ENCODE measurements around the gene RAF1. TPM values are rescaled to one million over a fixed set of nuclear protein-coding genes. Genes with fewer than 3 reads are reported as not detected.

RAF1 gene
- total and polyA plus RNA-seq, 2 of the 13 experiments (the other 11 are each of a cell fraction or from before 2014, with no cell fraction given): 72.2 to 91.4 TPM

DNA sequence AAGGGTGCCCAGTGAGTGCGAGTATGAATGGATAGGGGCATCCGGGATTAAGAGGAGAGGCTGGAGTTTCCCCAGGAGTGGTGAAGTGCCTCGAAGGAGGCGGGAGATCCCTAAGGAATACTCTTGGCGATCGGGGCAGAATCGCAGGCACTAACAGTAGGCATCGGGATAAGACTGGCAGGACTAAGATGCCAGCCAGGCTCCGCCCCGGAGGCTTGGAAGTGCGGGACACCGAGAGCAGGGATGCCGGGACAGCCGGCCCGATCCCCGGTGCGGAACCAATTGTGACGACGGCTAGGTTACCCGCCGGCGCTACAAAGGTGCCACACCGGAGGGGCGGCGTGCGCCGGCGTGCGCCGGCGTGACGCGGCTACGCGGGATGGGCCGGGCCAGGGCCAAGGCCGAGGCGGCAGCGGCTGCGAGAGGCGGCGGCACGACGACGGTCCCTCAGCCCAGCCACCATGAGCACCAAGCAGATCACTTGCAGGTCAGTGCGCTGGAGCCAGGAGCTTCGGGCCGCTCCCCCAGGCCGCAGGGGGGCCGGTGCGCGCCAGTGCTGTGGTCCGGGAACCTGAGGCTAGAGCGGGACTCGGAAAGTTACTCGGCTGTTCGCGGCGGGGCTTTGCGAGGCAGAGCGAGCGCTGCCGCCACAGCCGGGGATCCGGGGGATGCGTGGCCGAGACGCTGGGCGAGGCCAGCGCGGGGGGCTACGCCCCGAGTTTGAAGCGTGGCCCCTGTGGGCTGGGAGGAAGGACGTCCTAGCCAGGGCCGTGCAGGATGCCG, 107.0 kb downstream of the RAF1 start, which contains the start of gene MKRN2 (continued):
- TF ChIP-seq, protein P1, sequence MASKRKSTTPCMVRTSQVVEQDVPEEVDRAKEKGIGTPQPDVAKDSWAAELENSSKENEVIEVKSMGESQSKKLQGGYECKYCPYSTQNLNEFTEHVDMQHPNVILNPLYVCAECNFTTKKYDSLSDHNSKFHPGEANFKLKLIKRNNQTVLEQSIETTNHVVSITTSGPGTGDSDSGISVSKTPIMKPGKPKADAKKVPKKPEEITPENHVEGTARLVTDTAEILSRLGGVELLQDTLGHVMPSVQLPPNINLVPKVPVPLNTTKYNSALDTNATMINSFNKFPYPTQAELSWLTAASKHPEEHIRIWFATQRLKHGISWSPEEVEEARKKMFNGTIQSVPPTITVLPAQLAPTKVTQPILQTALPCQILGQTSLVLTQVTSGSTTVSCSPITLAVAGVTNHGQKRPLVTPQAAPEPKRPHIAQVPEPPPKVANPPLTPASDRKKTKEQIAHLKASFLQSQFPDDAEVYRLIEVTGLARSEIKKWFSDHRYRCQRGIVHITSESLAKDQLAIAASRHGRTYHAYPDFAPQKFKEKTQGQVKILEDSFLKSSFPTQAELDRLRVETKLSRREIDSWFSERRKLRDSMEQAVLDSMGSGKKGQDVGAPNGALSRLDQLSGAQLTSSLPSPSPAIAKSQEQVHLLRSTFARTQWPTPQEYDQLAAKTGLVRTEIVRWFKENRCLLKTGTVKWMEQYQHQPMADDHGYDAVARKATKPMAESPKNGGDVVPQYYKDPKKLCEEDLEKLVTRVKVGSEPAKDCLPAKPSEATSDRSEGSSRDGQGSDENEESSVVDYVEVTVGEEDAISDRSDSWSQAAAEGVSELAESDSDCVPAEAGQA (IDR thresholded peaks at IDR 0.05; ENCODE audit: low read depth): peak; percentile 67; the same call in 1 of the 2 replicates
- TF ChIP-seq, protein P1 (CRISPR knock-in tag; IDR thresholded peaks at IDR 0.05; ENCODE audit: borderline replicate concordance): no peak; the same call in 1 of the 2 replicates
- TF ChIP-seq KLF15 (CRISPR knock-in tag; IDR thresholded peaks at IDR 0.05; ENCODE audit: borderline replicate concordance) (peak; percentile 51; the same call in 1 of the 2 replicates), ZBTB1 (CRISPR knock-in tag; IDR thresholded peaks at IDR 0.05; ENCODE audit: borderline replicate concordance) (no peak), ZEB1 (IDR thresholded peaks at IDR 0.05; ENCODE audit: insufficient replicate concordance, low read depth) (no peak), SCMH1 (CRISPR knock-in tag; IDR thresholded peaks at IDR 0.05; ENCODE audit: borderline replicate concordance) (no peak), ZSCAN12 (CRISPR knock-in tag; IDR thresholded peaks at IDR 0.05) (no peak), ZSCAN21 (CRISPR knock-in tag; IDR thresholded peaks at IDR 0.05; ENCODE audit: borderline replicate concordance) (peak; percentile 93; the same call in 1 of the 2 replicates)
- TF ChIP-seq, protein P2, sequence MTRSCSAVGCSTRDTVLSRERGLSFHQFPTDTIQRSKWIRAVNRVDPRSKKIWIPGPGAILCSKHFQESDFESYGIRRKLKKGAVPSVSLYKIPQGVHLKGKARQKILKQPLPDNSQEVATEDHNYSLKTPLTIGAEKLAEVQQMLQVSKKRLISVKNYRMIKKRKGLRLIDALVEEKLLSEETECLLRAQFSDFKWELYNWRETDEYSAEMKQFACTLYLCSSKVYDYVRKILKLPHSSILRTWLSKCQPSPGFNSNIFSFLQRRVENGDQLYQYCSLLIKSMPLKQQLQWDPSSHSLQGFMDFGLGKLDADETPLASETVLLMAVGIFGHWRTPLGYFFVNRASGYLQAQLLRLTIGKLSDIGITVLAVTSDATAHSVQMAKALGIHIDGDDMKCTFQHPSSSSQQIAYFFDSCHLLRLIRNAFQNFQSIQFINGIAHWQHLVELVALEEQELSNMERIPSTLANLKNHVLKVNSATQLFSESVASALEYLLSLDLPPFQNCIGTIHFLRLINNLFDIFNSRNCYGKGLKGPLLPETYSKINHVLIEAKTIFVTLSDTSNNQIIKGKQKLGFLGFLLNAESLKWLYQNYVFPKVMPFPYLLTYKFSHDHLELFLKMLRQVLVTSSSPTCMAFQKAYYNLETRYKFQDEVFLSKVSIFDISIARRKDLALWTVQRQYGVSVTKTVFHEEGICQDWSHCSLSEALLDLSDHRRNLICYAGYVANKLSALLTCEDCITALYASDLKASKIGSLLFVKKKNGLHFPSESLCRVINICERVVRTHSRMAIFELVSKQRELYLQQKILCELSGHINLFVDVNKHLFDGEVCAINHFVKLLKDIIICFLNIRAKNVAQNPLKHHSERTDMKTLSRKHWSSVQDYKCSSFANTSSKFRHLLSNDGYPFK (CRISPR knock-in tag; IDR thresholded peaks at IDR 0.05; ENCODE audit: borderline replicate concordance): peak; percentile 72; the same call in 1 of the 2 replicates
- TF ChIP-seq, protein P3, sequence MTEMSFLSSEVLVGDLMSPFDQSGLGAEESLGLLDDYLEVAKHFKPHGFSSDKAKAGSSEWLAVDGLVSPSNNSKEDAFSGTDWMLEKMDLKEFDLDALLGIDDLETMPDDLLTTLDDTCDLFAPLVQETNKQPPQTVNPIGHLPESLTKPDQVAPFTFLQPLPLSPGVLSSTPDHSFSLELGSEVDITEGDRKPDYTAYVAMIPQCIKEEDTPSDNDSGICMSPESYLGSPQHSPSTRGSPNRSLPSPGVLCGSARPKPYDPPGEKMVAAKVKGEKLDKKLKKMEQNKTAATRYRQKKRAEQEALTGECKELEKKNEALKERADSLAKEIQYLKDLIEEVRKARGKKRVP (CRISPR knock-in tag; IDR thresholded peaks at IDR 0.05): no peak
- TF ChIP-seq, protein P4, sequence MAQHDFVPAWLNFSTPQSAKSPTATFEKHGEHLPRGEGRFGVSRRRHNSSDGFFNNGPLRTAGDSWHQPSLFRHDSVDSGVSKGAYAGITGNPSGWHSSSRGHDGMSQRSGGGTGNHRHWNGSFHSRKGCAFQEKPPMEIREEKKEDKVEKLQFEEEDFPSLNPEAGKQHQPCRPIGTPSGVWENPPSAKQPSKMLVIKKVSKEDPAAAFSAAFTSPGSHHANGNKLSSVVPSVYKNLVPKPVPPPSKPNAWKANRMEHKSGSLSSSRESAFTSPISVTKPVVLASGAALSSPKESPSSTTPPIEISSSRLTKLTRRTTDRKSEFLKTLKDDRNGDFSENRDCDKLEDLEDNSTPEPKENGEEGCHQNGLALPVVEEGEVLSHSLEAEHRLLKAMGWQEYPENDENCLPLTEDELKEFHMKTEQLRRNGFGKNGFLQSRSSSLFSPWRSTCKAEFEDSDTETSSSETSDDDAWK (CRISPR knock-in tag; IDR thresholded peaks at IDR 0.05): no peak
- TF ChIP-seq, protein P5, sequence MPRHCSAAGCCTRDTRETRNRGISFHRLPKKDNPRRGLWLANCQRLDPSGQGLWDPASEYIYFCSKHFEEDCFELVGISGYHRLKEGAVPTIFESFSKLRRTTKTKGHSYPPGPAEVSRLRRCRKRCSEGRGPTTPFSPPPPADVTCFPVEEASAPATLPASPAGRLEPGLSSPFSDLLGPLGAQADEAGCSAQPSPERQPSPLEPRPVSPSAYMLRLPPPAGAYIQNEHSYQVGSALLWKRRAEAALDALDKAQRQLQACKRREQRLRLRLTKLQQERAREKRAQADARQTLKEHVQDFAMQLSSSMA (CRISPR knock-in tag; IDR thresholded peaks at IDR 0.05): no peak
- TF ChIP-seq, protein P6, sequence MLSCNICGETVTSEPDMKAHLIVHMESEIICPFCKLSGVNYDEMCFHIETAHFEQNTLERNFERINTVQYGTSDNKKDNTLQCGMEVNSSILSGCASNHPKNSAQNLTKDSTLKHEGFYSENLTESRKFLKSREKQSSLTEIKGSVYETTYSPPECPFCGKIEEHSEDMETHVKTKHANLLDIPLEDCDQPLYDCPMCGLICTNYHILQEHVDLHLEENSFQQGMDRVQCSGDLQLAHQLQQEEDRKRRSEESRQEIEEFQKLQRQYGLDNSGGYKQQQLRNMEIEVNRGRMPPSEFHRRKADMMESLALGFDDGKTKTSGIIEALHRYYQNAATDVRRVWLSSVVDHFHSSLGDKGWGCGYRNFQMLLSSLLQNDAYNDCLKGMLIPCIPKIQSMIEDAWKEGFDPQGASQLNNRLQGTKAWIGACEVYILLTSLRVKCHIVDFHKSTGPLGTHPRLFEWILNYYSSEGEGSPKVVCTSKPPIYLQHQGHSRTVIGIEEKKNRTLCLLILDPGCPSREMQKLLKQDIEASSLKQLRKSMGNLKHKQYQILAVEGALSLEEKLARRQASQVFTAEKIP (CRISPR knock-in tag; IDR thresholded peaks at IDR 0.05; ENCODE audit: borderline replicate concordance): no peak
